ENCODE measurements around the gene HORMAD2. TPM values are rescaled to one million over a fixed set of nuclear protein-coding genes. Genes with fewer than 3 reads are reported as not detected.

HORMAD2 gene, protein sequence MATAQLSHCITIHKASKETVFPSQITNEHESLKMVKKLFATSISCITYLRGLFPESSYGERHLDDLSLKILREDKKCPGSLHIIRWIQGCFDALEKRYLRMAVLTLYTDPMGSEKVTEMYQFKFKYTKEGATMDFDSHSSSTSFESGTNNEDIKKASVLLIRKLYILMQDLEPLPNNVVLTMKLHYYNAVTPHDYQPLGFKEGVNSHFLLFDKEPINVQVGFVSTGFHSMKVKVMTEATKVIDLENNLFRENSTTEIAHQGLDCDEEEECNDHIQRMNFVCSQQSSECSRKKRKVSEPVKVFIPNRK
- total RNA-seq = not detected in 2 replicates

DNA sequence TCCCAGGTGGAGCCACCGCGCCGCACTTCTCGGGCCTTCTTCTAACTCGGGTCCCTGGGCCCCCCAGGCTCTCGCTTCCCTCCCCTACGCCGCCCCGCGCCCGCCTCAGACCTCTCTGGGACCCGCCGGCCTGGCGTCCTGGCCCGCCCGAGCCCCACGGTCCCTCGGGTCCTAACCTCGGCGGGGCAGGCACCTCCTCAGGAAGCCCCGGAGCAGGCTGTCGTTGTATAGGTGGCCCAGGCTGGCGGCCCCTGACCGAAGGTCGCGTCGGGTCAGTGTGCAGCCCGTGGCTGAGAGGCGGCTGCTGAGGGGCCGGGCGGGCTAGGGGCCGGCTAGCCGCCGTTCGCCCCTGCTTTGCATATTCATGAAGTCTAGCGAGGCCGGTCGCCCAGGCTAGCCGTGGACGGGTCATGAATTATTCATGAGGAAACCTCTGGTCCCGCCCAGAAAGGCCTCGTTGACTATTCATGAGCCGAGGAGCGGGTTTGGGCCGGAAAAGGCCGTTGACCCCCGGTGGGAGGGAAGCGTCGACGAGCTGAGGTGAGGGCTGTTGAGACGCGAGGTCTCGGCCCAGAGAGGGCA lies at the start of gene HORMAD2:
TSS of gene HORMAD2 (plus strand) at position 513 of the 582 bp plus-strand sequence. CDS start 13,489 bp downstream, outside the sequence.

Other genes starting within 250 kb of the HORMAD2 start
- gene ASCC2, start 242.2 kb upstream of the HORMAD2 start, total RNA-seq = 28.1 and 34.6 TPM in 2 replicates
- gene MTMR3, start 197.3 kb upstream of the HORMAD2 start, total RNA-seq = 42.1 and 57.1 TPM in 2 replicates
- gene LIF, start 166.3 kb downstream of the HORMAD2 start, total RNA-seq = 2.6 and 3.0 TPM in 2 replicates
- not detected in 2 replicates for gene OSM, start 186.4 kb downstream of the HORMAD2 start, total RNA-seq
- gene CASTOR1, start 209.0 kb downstream of the HORMAD2 start, total RNA-seq = 6.5 and 11.2 TPM in 2 replicates
- 31.5 and 36.8 TPM in 2 replicates for gene TBC1D10A, start 246.5 kb downstream of the HORMAD2 start, total RNA-seq

All from hair follicle dermal papilla cell (primary cell).